HepG2 (cell line): ENCODE measurements around the gene MOCS1.

Experiments used
- CEBPB ChIP-seq: IDR thresholded peaks from 2 replicates; pipeline ENCODE4 v1.6.1; 2011; ENCODE audit warnings: low read depth, low read length, improper control_type of control experiment, borderline replicate concordance
- CREB1 ChIP-seq, 2 experiments: fragments of 450-650 bp in 1 of 2; IDR thresholded peaks; 2 replicates each; pipeline ENCODE4 v1.6.1; 2016 to 2017; ENCODE audit warnings: control low read depth in 1 of 2, mild to moderate bottlenecking in 1 of 2, missing compliant biosample characterization in 1 of 2, missing genetic modification characterization in 1 of 2
- JUNB ChIP-seq: sonication (generic); formaldehyde crosslinking; IDR thresholded peaks from 2 replicates; pipeline ENCODE4 v1.8.0; 2022; ENCODE audit warnings: missing genetic modification reagents, mild to moderate bottlenecking, borderline replicate concordance
- KDM4B ChIP-seq: sonication (generic); formaldehyde crosslinking; IDR thresholded peaks from 2 replicates; pipeline ENCODE4 v1.4.0; 2020; ENCODE audit warnings: missing genetic modification reagents
- LBX2 ChIP-seq: sonication (generic); formaldehyde crosslinking; IDR thresholded peaks from 2 replicates; pipeline ENCODE4 v1.5.0; 2020; ENCODE audit warnings: missing genetic modification reagents, mild to moderate bottlenecking, borderline replicate concordance
- NAIF1 ChIP-seq: sonication (generic); formaldehyde crosslinking; IDR thresholded peaks from 2 replicates; pipeline ENCODE4 v1.5.0; 2020; ENCODE audit warnings: mild to moderate bottlenecking, missing genetic modification reagents, borderline replicate concordance
- POLR2A ChIP-seq, 2 experiments: IDR thresholded peaks; 2 replicates each; pipeline ENCODE4 v1.6.1; 2011; ENCODE audit warnings: low read depth in 2 of 2, low read length in 2 of 2, mild to moderate bottlenecking in 1 of 2, moderate library complexity in 1 of 2; ENCODE audit not compliant: insufficient read depth in 1 of 2
- POLR2AphosphoS2 ChIP-seq: IDR thresholded peaks from 2 replicates; pipeline ENCODE4 v1.6.1; 2011; ENCODE audit warnings: low read depth, low read length, improper control_type of control experiment
- ZBTB1 ChIP-seq: sonication (generic); formaldehyde crosslinking; IDR thresholded peaks from 2 replicates; pipeline ENCODE4 v1.4.0; 2020; ENCODE audit warnings: missing genetic modification reagents, borderline replicate concordance
- ZFX ChIP-seq: sonication (generic); formaldehyde crosslinking; IDR thresholded peaks from 2 replicates; pipeline ENCODE4 v1.4.0; 2020; ENCODE audit warnings: mild to moderate bottlenecking, low read depth, missing genetic modification reagents, moderate library complexity

DNA sequence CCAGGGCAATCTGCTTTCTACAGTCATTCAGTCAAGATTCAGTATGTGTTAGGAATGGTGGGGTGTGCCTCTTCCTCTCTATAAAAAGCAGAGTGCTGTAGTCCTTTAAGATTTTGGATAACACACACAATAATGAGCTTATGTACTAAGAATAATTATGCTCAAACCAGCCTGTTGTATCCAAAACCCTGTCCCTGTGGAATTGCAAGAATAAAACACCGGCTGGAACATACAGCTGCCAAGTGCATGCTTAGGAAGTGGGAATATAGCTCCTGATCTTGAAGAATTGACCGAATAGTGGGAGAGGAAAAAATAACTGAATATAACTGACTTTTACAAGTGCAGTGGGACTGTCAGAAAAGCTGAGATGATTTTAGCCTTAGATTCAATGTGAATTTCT, 979 bp upstream of the MOCS1 start:
- TF ChIP-seq LBX2 (CRISPR knock-in tag) (no peak), ZFX (no peak), POLR2A (IDR thresholded peaks at IDR 0.05; ENCODE audit: insufficient read depth in 1 of 2, low read depth in 2 of 2, low read length in 2 of 2) (no peak), JUNB (CRISPR knock-in tag) (no peak), CEBPB (no peak), ZBTB1 (CRISPR knock-in tag) (no peak), NAIF1 (CRISPR knock-in tag) (no peak), KDM4B (CRISPR knock-in tag) (no peak), CREB1 (IDR thresholded peaks at IDR 0.05) (no peak), CREB1 (CRISPR knock-in tag; IDR thresholded peaks at IDR 0.05) (no peak), POLR2AphosphoS2 (no peak)
